ENCODE results near the gene APOL3. TPM values are rescaled to one million over a fixed set of nuclear protein-coding genes. Genes with fewer than 3 reads are reported as not detected.

APOL3 gene
- total RNA-seq, 4 donors from 2014 or later: 60.9 to 149 (median 91.1) TPM

GRCh38 chr22:36107436-36107835, 53.1 kb downstream of the APOL3 start:
- WGBS, 2 donors: 50 to 56% methylated on average over 8 of the region's 8 CpGs
- no peak for TF ChIP-seq EP300 (IDR thresholded peaks at IDR 0.05)
- TF ChIP-seq CTCF (IDR thresholded peaks at IDR 0.05): no peak
- TF ChIP-seq POLR2A (IDR thresholded peaks at IDR 0.05): no peak
- H3K27ac ChIP-seq: no peak overlapping the region
- DNase-seq (ENCODE audit: low spot score in 2 of 2): no peak
- no peaks in the 10 kb centered on the region for H3K36me3 ChIP-seq
- H3K27me3 ChIP-seq: no peaks in the 10 kb centered on the region
- H3K4me3 ChIP-seq: no peak overlapping the region
- no peaks in the 10 kb centered on the region for H3K9me3 ChIP-seq
- peaks cover 0 to 7% (median 0%) of the 10 kb centered on the region in 4 donors for H3K4me1 ChIP-seq

- H3K36me3 ChIP-seq: no peaks in the 10 kb centered on the region
- no peaks in the 10 kb centered on the region for H3K27me3 ChIP-seq
- no peak overlapping the region for H3K4me3 ChIP-seq
- H3K4me1 ChIP-seq: peaks cover 0 to 7% (median 0%) of the 10 kb centered on the region in 4 donors
- 76 to 87% methylated on average over 2 of the region's 2 CpGs for WGBS, 2 donors
- no peak for DNase-seq (ENCODE audit: low spot score in 2 of 2)
- TF ChIP-seq EP300 (IDR thresholded peaks at IDR 0.05) (no peak), POLR2A (IDR thresholded peaks at IDR 0.05) (no peak), CTCF (IDR thresholded peaks at IDR 0.05) (no peak)
- no peak overlapping the region for H3K27ac ChIP-seq
- no peaks in the 10 kb centered on the region for H3K9me3 ChIP-seq
These were observed 53.6 kb downstream of the APOL3 start for GRCh38 chr22:36106910-36107309.

DNA sequence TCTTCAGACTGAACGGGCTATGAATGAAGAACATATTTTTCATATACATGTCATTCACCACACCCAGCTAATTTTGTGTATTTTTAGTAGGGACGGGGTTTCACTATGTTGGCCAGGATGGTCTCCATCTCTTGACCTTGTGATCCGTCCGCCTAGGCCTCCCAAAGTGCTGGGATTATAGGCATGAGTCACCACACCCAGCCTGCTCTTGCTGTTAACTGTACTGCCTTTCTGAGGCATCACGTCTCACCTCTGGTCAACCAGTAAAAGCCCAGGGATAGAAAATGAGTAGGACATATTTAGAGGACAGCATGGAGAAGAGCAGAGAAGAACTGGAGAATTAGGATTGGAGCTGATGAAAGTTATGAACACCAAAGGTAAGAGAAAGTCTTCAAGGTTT, 55.6 kb downstream of the APOL3 start:
- 67 to 75% methylated on average over 5 of the region's 5 CpGs for WGBS, 2 donors
- Histone ChIP-seq H3K27ac (no peak overlapping the region), H3K9me3 (no peaks in the 10 kb centered on the region), H3K36me3 (no peaks in the 10 kb centered on the region), H3K4me1 (no peaks in the 10 kb centered on the region), H3K4me3 (no peak overlapping the region), H3K27me3 (no peaks in the 10 kb centered on the region)
- DNase-seq (ENCODE audit: low spot score in 2 of 2): no peak
- TF ChIP-seq POLR2A (IDR thresholded peaks at IDR 0.05) (no peak), EP300 (IDR thresholded peaks at IDR 0.05) (no peak), CTCF (IDR thresholded peaks at IDR 0.05) (no peak)

- 64 to 68% methylated on average over 9 of the region's 9 CpGs for WGBS, 2 donors
- no peak for DNase-seq (ENCODE audit: low spot score in 2 of 2)
- no peak for TF ChIP-seq EP300 (IDR thresholded peaks at IDR 0.05)
- no peak for TF ChIP-seq POLR2A (IDR thresholded peaks at IDR 0.05)
- TF ChIP-seq CTCF (IDR thresholded peaks at IDR 0.05): no peak
These were observed 56.1 kb downstream of the APOL3 start for GRCh38 chr22:36104435-36104834.

DNA sequence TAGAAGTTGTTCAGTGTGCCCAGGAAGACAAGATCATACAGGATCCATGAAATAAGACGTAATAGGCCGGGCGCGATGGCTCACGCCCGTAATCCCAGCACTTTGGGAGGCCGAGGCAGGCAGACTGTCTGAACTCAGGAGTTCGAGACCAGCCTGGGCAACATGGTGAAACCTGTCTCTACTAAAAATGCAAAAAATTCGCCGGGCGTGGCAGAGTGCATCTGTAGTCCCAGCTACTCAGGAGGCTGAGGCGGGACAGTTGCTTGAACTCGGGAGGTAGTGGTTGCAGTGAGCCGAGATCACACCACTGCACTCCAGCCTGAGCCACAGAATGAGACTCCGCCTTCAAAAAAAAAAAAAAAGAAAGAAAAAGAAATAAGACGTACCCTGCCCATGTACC, 56.7 kb downstream of the APOL3 start:
- Histone ChIP-seq H3K36me3 (no peaks in the 10 kb centered on the region), H3K4me1 (no peaks in the 10 kb centered on the region), H3K4me3 (no peak overlapping the region), H3K27me3 (no peaks in the 10 kb centered on the region), H3K9me3 (no peaks in the 10 kb centered on the region), H3K27ac (no peak overlapping the region)
- TF ChIP-seq POLR2A (IDR thresholded peaks at IDR 0.05) (no peak), EP300 (IDR thresholded peaks at IDR 0.05) (no peak)
- WGBS, 2 donors: 82 to 88% methylated on average over 16 of the region's 16 CpGs
- DNase-seq (ENCODE audit: low spot score in 2 of 2): no peak

More at GRCh38 chr22:36104435-36104834, 56.1 kb downstream of the APOL3 start:
- H3K9me3 ChIP-seq: no peaks in the 10 kb centered on the region
- H3K36me3 ChIP-seq: no peaks in the 10 kb centered on the region
- no peak overlapping the region for H3K27ac ChIP-seq
- no peak overlapping the region for H3K4me3 ChIP-seq
- no peaks in the 10 kb centered on the region for H3K27me3 ChIP-seq
- H3K4me1 ChIP-seq: no peaks in the 10 kb centered on the region

DNA sequence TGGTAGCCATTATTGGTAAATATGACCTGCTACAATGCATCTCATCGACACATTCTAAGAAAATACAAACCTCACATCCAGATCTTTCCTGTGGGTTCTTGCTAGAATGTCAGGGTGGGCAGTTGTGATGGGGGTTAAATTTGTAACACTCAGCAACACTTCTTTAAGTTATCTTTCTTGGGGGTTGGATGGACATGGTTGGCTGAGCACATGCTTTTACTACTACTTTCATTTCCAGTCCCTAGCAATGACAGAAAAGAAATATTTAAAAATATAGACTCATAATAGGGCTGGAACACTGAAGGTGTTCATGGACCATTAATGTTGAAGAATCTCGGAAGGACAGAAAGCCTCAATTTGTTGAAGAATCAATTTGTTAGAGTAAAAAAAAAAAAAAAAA, 57.6 kb downstream of the APOL3 start:
- H3K9me3 ChIP-seq: no peaks in the 10 kb centered on the region
- no peak for TF ChIP-seq CTCF (IDR thresholded peaks at IDR 0.05)
- TF ChIP-seq POLR2A (IDR thresholded peaks at IDR 0.05): no peak
- no peak for TF ChIP-seq EP300 (IDR thresholded peaks at IDR 0.05)
- no peaks in the 10 kb centered on the region for H3K4me1 ChIP-seq
- no peak overlapping the region for H3K4me3 ChIP-seq
- no peaks in the 10 kb centered on the region for H3K27me3 ChIP-seq
- 88 to 95% methylated on average over 2 of the region's 2 CpGs for WGBS, 2 donors
- no peaks in the 10 kb centered on the region for H3K36me3 ChIP-seq
- H3K27ac ChIP-seq: no peak overlapping the region
- DNase-seq (ENCODE audit: low spot score in 2 of 2): no peak
